HG03432 (cell line): ENCODE data around the gene FASLG.
A peak's percentile ranks its signal among the peaks of the same experiment; 100 is the strongest.

ENCODE experiments used
- ATAC-seq: cut with Tn5 transposase; IDR thresholded peaks from one replicate; pipeline ENCODE4 v1.9.1; 2021; ENCODE audit warnings: mild to moderate bottlenecking, moderate library complexity; ENCODE audit not compliant: unreplicated experiment

Gene FASLG

GRCh38 chr1:172642970-172643369, 15.9 kb upstream of the FASLG start:
- no peak for ATAC-seq

- ATAC-seq = no peak
These were observed 12.2 kb upstream of the FASLG start for GRCh38 chr1:172646653-172647052.

- ATAC-seq = no peak
These were observed 11.8 kb upstream of the FASLG start for GRCh38 chr1:172647110-172647564.

- no peak for ATAC-seq
These were observed 10.9 kb upstream of the FASLG start for GRCh38 chr1:172647987-172648386.

GRCh38 chr1:172650474-172651193, 8.3 kb upstream of the FASLG start:
- no peak for ATAC-seq

- ATAC-seq = no peak
These were observed 5.7 kb upstream of the FASLG start for GRCh38 chr1:172653015-172653709.

GRCh38 chr1:172654535-172654934, 4.4 kb upstream of the FASLG start:
- no peak for ATAC-seq

GRCh38 chr1:172656576-172656975, 2.3 kb upstream of the FASLG start:
- ATAC-seq = no peak

GRCh38 chr1:172657586-172657985, 1.3 kb upstream of the FASLG start:
- ATAC-seq = no peak

- ATAC-seq = no peak
These were observed 2.2 kb downstream of the FASLG start for GRCh38 chr1:172661107-172661506.

- ATAC-seq = peak; percentile 75
These were observed 3.7 kb downstream of the FASLG start for GRCh38 chr1:172662464-172663109.

GRCh38 chr1:172663732-172664131, 4.8 kb downstream of the FASLG start:
- ATAC-seq = no peak

- no peak for ATAC-seq
These were observed 9.2 kb downstream of the FASLG start for GRCh38 chr1:172668097-172668496.

GRCh38 chr1:172669011-172669410, 10.1 kb downstream of the FASLG start:
- ATAC-seq = no peak

- no peak for ATAC-seq
These were observed 11.4 kb downstream of the FASLG start for GRCh38 chr1:172670316-172670715.

- ATAC-seq = no peak
These were observed 11.9 kb downstream of the FASLG start for GRCh38 chr1:172670791-172671190.

GRCh38 chr1:172671591-172671990, 12.7 kb downstream of the FASLG start:
- no peak for ATAC-seq

- ATAC-seq = no peak
These were observed 13.8 kb downstream of the FASLG start for GRCh38 chr1:172672720-172673119.

- no peak for ATAC-seq
These were observed 14.9 kb downstream of the FASLG start for GRCh38 chr1:172673761-172674160.

- no peak for ATAC-seq
These were observed 16.1 kb downstream of the FASLG start for GRCh38 chr1:172674831-172675613.
